Suprapubic skin (tissue), 4 donors: ENCODE results near the gene KLHDC4.

Experiments used
- EP300 ChIP-seq: sonication (generic); formaldehyde crosslinking; IDR thresholded peaks from one replicate; pipeline ENCODE4 v1.6.1; 2017; ENCODE audit warnings: antibody characterized with exemption
- POLR2A ChIP-seq, 2 donors: fragments of 450-650 bp; IDR thresholded peaks; one replicate each; pipeline ENCODE4 v1.6.1; 2017; ENCODE audit warnings: antibody characterized with exemption in 2 of 2, mild to moderate bottlenecking in 2 of 2, moderate library complexity in 2 of 2
- POLR2AphosphoS5 ChIP-seq, 3 donors: sonication (generic); formaldehyde crosslinking; IDR thresholded peaks; one replicate each; pipeline ENCODE4 v1.6.1; 2017; ENCODE audit warnings: antibody characterized with exemption in 3 of 3
- TF ChIP-seq, protein P1 (sequence below), 2 donors: fragments of 200-600 bp in 1 of 2; fragments of 450-650 bp in 1 of 2; sonication (generic) in 1 of 2; IDR thresholded peaks; one replicate each; pipeline ENCODE4 v1.5.1; 2016 to 2019; ENCODE audit warnings: antibody characterized with exemption in 2 of 2, mild to moderate bottlenecking in 1 of 2, moderate library complexity in 1 of 2

DNA sequence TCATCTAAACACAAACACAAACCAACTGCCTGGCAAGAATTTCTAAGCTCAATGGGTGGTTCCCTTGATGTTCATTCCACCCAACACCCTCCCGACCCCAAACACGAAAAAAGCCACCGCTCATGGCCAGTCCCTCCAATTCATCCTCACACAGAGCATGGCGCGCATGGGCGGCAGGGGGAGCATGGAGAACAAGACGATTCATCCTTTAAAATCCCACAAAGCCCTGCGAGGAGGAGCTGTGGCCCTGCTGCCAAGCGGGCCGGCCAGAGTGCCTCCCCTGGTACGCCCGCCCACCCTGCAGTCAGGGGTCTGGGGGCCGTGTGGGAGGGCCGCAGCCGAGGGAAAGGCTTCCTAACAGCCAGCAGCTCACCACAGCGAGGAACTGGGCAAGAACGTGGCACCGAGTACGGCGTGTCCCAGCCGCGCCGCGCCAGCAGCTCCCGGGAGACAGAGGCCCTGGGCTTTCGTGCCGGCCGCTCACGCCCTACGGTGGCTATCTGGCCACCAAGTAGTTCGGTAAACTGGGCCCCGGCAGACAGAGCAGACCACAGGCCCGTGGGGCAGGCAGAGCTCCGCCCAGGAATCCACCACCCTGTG is 60.9 kb downstream of the KLHDC4 start:
- TF ChIP-seq POLR2AphosphoS5 (IDR thresholded peaks at IDR 0.05) (no peak), EP300 (no peak), POLR2A (IDR thresholded peaks at IDR 0.05) (no peak)
- TF ChIP-seq, protein P1, sequence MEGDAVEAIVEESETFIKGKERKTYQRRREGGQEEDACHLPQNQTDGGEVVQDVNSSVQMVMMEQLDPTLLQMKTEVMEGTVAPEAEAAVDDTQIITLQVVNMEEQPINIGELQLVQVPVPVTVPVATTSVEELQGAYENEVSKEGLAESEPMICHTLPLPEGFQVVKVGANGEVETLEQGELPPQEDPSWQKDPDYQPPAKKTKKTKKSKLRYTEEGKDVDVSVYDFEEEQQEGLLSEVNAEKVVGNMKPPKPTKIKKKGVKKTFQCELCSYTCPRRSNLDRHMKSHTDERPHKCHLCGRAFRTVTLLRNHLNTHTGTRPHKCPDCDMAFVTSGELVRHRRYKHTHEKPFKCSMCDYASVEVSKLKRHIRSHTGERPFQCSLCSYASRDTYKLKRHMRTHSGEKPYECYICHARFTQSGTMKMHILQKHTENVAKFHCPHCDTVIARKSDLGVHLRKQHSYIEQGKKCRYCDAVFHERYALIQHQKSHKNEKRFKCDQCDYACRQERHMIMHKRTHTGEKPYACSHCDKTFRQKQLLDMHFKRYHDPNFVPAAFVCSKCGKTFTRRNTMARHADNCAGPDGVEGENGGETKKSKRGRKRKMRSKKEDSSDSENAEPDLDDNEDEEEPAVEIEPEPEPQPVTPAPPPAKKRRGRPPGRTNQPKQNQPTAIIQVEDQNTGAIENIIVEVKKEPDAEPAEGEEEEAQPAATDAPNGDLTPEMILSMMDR (IDR thresholded peaks at IDR 0.05), result no peak
